Measurements from ENCODE around the gene TUBAL3. TPM values are rescaled to one million over a fixed set of nuclear protein-coding genes. Genes with fewer than 3 reads are reported as not detected.
"Not testable (repeated sequence)": the region's sequence is repeated elsewhere in the genome, so short reads cannot be mapped to it uniquely, and the experiment has no call there.

TUBAL3 gene
- total RNA-seq, 2 donors from 2014 or later, result 12.8 to 39.6 TPM

DNA sequence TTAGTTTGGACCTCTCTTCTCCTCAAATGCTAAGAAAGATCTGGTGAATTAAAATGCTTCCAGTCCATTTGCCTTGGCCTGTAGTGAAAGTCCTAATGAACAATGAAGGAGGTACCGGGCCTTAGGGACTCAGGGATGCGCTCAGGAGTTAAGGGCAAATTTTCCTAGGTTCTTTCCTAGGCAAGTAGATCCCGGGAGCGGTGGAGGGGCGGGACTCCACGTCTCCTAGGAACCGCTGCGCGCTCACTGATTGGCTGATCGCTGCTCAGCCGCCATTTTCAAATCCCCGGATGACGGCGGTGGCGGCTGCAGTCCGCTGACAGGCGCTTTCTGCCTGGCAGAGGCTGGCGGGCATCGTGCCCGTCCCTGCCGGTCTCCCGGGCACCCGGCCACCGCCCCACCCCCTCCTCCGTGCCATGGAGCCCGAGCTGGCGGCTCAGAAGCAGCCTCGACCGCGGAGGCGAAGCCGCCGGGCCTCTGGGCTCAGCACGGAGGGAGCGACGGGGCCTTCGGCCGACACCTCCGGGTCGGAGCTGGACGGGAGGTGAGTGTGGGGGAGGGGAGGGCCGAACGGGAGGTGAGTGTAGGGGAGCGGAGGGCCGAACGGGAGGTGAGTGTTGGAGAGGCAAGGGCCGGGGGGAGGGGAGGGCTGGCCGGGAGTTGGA lies 7.8 kb upstream of the TUBAL3 start, which contains the start of gene NET1:
Gene NET1, plus strand, starts transcription at position 281 of the 665 bp plus-strand sequence. Its CDS starts 136 bp downstream, at position 417.
- intact Hi-C loops (cut with DNase I), result no loop called here
- no peaks in the 10 kb centered on the region for H3K9me3 ChIP-seq
- peak within 1 kb of the TSS; percentile 63 to 82 for H3K9ac ChIP-seq (ENCODE audit: low read depth in 2 of 2, low read length in 2 of 2)

DNA sequence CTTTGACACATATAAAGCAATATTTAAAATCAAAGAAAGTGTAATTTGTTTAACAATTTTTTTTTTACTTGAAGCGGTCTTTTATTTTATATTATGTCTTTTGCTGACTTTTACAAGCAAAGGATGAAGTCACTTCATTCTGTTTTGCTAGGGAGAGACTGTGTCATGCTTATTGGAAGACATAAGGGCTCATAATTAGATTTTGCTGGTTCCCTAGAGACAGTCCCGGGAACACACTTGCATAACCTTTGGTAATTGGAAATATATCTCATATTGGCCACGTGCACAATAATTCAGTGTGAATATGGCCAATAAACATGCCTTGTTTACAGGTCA lies 7.3 kb upstream of the TUBAL3 start:
- no peak for DNase-seq
- no peaks in the 10 kb centered on the region for H3K36me3 ChIP-seq
- TF ChIP-seq, protein P1, sequence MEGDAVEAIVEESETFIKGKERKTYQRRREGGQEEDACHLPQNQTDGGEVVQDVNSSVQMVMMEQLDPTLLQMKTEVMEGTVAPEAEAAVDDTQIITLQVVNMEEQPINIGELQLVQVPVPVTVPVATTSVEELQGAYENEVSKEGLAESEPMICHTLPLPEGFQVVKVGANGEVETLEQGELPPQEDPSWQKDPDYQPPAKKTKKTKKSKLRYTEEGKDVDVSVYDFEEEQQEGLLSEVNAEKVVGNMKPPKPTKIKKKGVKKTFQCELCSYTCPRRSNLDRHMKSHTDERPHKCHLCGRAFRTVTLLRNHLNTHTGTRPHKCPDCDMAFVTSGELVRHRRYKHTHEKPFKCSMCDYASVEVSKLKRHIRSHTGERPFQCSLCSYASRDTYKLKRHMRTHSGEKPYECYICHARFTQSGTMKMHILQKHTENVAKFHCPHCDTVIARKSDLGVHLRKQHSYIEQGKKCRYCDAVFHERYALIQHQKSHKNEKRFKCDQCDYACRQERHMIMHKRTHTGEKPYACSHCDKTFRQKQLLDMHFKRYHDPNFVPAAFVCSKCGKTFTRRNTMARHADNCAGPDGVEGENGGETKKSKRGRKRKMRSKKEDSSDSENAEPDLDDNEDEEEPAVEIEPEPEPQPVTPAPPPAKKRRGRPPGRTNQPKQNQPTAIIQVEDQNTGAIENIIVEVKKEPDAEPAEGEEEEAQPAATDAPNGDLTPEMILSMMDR (IDR thresholded peaks at IDR 0.05), result no peak
- H3K9ac ChIP-seq (ENCODE audit: low read depth in 2 of 2, low read length in 2 of 2), result peak overlapping the region in 1 of 2 donors; percentile 32
- H3K27ac ChIP-seq, result no peak overlapping the region
- no peaks in the 10 kb centered on the region for H3K27me3 ChIP-seq
- H3K4me1 ChIP-seq, result no peaks in the 10 kb centered on the region
- intact Hi-C loops (cut with DNase I), result no loop called here
- H3K4me3 ChIP-seq, result peak overlapping the region; percentile 79
- H3K9me3 ChIP-seq, result no peaks in the 10 kb centered on the region

More for the DNA sequence above, 7.8 kb upstream of the TUBAL3 start, which contains the start of gene NET1:
- Histone ChIP-seq H3K4me3 (peak within 1 kb of the TSS; percentile 79), H3K27ac (no peak within 1 kb of the TSS), H3K4me1 (no peaks in the 10 kb centered on the region), H3K36me3 (no peaks in the 10 kb centered on the region), H3K27me3 (no peaks in the 10 kb centered on the region)
- TF ChIP-seq, protein P1 (IDR thresholded peaks at IDR 0.05), result no peak
- DNase-seq, result peak; percentile 91

DNA sequence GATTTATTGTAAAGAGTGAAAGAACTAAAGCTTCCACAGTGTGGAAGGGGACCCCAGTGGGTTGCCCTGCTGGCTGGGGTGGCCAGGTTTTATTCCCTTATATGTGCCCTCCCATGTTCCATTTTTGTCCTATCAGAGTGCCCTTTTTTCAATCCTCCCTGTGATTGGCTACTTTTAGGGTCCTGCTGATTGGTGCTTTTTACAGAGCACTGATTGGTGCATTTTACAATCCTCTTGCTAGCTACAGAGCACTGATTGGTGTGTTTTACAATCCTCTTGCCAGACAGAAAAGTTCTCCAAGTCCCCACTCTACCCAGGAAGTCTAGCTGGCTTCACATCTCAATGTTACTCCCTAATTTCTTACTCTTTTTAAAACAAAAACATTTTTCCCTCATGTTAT lies 6.2 kb upstream of the TUBAL3 start:
- H3K9ac ChIP-seq (ENCODE audit: low read depth in 2 of 2, low read length in 2 of 2), result not testable (repeated sequence)

DNA sequence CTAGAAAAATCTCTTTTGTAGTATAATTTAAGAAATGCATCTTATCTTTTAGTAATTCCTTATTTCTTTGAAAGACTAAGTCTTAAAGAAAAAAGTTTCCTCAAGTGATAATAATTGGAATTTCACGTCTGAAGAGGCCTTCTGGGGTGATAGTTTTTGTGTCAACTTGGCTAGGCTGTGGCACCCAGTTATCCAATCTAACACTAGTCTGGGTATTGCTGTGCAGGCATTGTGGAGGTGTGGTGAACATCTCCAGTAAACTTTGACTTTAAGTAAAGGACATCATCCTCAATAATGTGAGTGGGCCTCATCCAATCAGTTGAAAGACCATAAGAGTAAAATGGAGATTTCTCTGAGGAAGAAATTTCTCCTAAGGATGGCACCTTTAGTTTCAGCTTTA lies 2.3 kb upstream of the TUBAL3 start:
- TF ChIP-seq, protein P1 (IDR thresholded peaks at IDR 0.05), result no peak
- Histone ChIP-seq H3K27ac (no peak overlapping the region), H3K9ac (ENCODE audit: low read depth in 2 of 2, low read length in 2 of 2) (no peak overlapping the region), H3K36me3 (no peaks in the 10 kb centered on the region), H3K4me3 (no peak overlapping the region), H3K4me1 (no peaks in the 10 kb centered on the region), H3K27me3 (no peaks in the 10 kb centered on the region), H3K9me3 (no peaks in the 10 kb centered on the region)
- no peak for DNase-seq
- intact Hi-C loops (cut with DNase I), result no loop called here

More for the DNA sequence above, 6.2 kb upstream of the TUBAL3 start:
- H3K27ac ChIP-seq; H3K36me3 ChIP-seq; DNase-seq; H3K4me3 ChIP-seq; H3K27me3 ChIP-seq; intact Hi-C loops (cut with DNase I); H3K9me3 ChIP-seq; H3K4me1 ChIP-seq: not testable (repeated sequence)

DNA sequence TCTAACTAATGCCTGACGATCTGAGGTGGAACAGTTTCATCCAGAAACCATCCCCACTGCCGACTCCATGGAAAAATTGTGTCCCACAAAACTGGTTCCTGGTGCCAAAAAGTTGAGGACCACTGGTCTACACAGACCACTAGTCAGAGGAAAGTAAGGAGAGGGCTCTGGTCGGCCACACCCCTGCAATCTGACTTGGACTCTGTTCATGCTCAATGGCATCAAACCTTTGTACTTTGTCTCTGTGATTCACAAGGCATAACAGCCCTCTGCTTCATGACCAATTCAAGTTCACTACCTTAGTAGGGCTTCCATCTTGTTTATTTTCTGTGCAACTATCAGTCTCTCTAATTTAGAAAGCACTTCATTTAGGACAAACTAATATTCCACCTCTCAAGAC lies 1.8 kb downstream of the TUBAL3 start:
- Histone ChIP-seq H3K36me3 (no peaks in the 10 kb centered on the region), H3K27me3 (no peaks in the 10 kb centered on the region), H3K4me1 (no peaks in the 10 kb centered on the region), H3K9me3 (no peaks in the 10 kb centered on the region), H3K4me3 (no peak overlapping the region), H3K27ac (no peak overlapping the region), H3K9ac (ENCODE audit: low read depth in 2 of 2, low read length in 2 of 2) (peak overlapping the region in 1 of 2 donors; percentile 14)
- TF ChIP-seq, protein P1 (IDR thresholded peaks at IDR 0.05), result no peak
- DNase-seq, result peak; percentile 56
- intact Hi-C loops (cut with DNase I), result no loop called here

DNA sequence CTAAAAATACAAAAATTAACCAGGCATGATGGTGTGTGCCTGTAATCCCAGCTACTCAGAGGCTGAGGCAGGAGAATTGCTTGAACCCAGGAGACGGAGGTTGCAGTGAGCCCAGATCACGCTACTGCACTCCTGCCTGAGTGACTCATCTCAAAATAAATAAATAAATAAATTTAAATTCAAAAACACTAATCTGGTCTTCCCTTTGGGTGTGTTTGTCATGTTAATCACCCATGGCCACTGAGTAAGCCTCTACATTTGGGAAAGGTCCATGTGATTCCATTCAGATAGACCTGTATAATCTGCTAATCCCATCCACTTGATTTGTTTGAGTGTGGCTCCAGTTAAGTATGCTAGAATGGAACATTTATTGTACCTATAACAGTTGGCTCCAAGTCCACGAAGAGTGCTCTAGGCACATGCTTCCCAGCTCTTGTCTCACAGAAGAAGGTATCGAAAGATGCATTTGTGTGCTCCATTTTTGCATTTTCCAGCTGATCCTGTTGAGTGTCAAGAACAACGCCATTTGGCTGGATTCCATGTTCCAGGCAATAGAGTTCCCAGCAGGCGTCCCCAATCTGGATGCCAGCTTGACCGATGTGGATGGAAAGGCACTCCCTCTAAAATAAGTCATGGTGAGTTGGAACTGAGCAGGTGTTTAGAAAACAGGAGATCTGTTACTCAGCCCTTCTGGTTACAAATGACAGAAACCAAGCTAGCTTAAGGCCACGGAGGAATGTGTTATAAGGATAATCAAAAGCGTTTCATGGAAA lies 4.0 kb downstream of the TUBAL3 start:
- Histone ChIP-seq H3K4me3 (no peak overlapping the region), H3K27ac (no peak overlapping the region), H3K36me3 (no peaks in the 10 kb centered on the region), H3K9me3 (no peaks in the 10 kb centered on the region), H3K4me1 (no peaks in the 10 kb centered on the region), H3K27me3 (no peaks in the 10 kb centered on the region), H3K9ac (ENCODE audit: low read depth in 2 of 2, low read length in 2 of 2) (no peak overlapping the region)
- no peak for DNase-seq
- intact Hi-C loops (cut with DNase I), result no loop called here
- TF ChIP-seq, protein P1 (IDR thresholded peaks at IDR 0.05), result no peak
